ENCODE results near the gene CCDC51.
"Not testable (repeated sequence)": the region's sequence is repeated elsewhere in the genome, so short reads cannot be mapped to it uniquely, and the experiment has no call there.

The CCDC51 gene

GRCh38 chr3:48439820-48440589 lies at the start of gene CCDC51, which contains the start of gene TMA7:
Gene CCDC51 (minus strand): TSS chr3:48440119. CDS start chr3:48435128, 4,991 bp downstream.
Gene TMA7 (plus strand): TSS chr3:48440257. CDS start chr3:48440297, 40 bp downstream.
- DNase-seq: peak; percentile 97

- no peak for DNase-seq
These were observed 47.0 kb upstream of the CCDC51 start for GRCh38 chr3:48486952-48487351.

- not testable (repeated sequence) for DNase-seq
These were observed 42.9 kb upstream of the CCDC51 start for GRCh38 chr3:48482822-48483221.

- DNase-seq: not testable (repeated sequence)
These were observed 41.0 kb upstream of the CCDC51 start for GRCh38 chr3:48480891-48481290.

- DNase-seq: no peak
These were observed 39.0 kb upstream of the CCDC51 start for GRCh38 chr3:48478626-48479555.

- DNase-seq: no peak
These were observed 38.1 kb upstream of the CCDC51 start for GRCh38 chr3:48477959-48478520.

GRCh38 chr3:48476426-48477053 lies 36.6 kb upstream of the CCDC51 start:
- no peak for DNase-seq

GRCh38 chr3:48475188-48475587 lies 35.3 kb upstream of the CCDC51 start:
- no peak for DNase-seq

GRCh38 chr3:48474619-48475018 lies 34.7 kb upstream of the CCDC51 start:
- no peak for DNase-seq

- DNase-seq: not testable (repeated sequence)
These were observed 34.1 kb upstream of the CCDC51 start for GRCh38 chr3:48474031-48474430.

GRCh38 chr3:48473617-48473952 lies 33.7 kb upstream of the CCDC51 start:
- no peak for DNase-seq

- DNase-seq: peak; percentile 91
These were observed 33.2 kb upstream of the CCDC51 start for GRCh38 chr3:48472923-48473616.

- no peak for DNase-seq
These were observed 32.7 kb upstream of the CCDC51 start for GRCh38 chr3:48472673-48472922.

- no peak for DNase-seq
These were observed 30.4 kb upstream of the CCDC51 start for GRCh38 chr3:48470286-48470685.

- no peak for DNase-seq
These were observed 29.4 kb upstream of the CCDC51 start for GRCh38 chr3:48469046-48469915.

GRCh38 chr3:48468329-48468731 lies 28.4 kb upstream of the CCDC51 start:
- no peak for DNase-seq

GRCh38 chr3:48467473-48468267 lies 27.8 kb upstream of the CCDC51 start:
- DNase-seq: no peak

- DNase-seq: no peak
These were observed 27.2 kb upstream of the CCDC51 start for GRCh38 chr3:48467110-48467454.

- DNase-seq: no peak
These were observed 26.6 kb upstream of the CCDC51 start for GRCh38 chr3:48466386-48467109.
